D341Med (cell line): ENCODE results near the gene SPTLC1.
"Not testable (repeated sequence)": the region's sequence is repeated elsewhere in the genome, so short reads cannot be mapped to it uniquely, and the experiment has no call there.

Experiments used
- DNase-seq: peaks from one replicate; pipeline ENCODE4 v3.0.0; 2012; ENCODE audit warnings: low spot score

Gene SPTLC1

DNA sequence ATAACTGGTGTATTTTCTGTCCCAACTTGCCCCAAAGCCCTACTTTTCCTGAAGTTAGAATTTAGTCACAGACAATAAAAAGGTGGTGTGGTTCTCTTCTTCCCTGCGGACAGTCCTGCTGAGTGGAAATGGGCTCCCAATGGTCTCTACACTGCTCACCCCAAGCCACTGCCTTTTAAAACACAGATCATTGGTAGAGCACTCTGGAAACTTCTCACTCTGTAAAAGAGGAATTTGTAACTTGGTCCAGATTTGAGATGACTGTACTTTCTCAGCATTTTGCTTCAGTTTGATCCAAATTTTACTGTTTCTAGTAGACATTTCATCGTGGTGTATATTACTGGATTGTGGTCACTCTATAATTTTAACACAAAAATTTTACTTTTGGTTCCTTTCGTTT is 84.8 kb downstream of the SPTLC1 start:
- DNase-seq = no peak

DNA sequence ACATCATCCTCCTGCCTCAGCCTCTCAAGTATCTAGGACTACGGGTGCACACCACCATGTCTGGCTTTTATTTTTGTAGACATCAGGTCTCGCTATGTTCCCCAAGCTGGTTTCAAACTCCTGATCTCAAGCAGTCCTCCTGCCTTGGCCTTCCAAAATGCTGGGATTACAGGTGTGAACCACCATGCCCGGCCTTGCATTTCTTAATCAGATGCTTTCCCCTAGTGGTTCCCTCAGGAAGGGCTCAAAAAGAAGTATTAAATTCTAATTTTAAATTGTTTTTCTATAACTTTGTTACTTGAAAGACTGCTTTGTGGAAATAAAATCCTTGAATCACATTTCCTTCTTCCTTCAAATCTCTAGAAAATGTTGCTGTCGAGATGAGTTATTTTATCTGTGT is 85.7 kb downstream of the SPTLC1 start:
- no peak for DNase-seq

- DNase-seq = no peak
Observed at GRCh38 chr9:92026206-92027002, 88.8 kb downstream of the SPTLC1 start.

DNA sequence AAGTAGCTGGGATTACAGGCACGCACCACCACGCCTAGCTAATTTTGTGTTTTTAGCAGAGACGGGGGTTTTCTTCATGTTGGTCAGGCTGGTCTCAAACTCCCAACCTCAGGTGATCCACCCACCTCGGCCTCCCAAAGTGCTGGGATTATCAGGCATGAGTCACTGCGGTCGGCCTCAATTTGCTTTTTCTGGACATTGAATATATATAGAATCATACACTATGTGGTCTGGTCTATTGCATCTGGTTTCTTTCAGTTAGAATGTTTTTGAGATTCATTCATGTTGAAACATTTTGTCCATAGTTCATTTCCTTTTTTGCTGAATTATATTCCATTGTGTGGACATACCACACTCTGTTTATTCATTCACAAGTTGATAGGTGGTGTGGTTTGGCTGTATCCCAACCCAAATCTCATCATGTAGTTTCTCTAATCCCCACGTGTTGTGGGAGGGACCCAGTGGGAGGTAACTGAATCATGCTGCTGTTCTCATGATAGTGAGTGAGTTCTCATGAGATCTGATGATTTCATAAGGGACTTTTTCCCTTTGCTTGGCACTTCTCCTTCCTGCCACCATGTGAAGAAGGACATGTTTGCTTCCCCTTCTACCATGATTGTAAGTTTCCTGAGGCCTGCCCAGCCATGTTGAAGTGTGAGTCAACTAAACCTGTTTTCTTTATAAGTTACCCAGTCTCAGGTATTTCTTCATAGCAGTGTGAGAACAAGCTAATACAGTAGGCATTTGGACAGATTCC is 93.2 kb downstream of the SPTLC1 start:
- not testable (repeated sequence) for DNase-seq

GRCh38 chr9:92019658-92020057 is 95.6 kb downstream of the SPTLC1 start:
- no peak for DNase-seq

DNA sequence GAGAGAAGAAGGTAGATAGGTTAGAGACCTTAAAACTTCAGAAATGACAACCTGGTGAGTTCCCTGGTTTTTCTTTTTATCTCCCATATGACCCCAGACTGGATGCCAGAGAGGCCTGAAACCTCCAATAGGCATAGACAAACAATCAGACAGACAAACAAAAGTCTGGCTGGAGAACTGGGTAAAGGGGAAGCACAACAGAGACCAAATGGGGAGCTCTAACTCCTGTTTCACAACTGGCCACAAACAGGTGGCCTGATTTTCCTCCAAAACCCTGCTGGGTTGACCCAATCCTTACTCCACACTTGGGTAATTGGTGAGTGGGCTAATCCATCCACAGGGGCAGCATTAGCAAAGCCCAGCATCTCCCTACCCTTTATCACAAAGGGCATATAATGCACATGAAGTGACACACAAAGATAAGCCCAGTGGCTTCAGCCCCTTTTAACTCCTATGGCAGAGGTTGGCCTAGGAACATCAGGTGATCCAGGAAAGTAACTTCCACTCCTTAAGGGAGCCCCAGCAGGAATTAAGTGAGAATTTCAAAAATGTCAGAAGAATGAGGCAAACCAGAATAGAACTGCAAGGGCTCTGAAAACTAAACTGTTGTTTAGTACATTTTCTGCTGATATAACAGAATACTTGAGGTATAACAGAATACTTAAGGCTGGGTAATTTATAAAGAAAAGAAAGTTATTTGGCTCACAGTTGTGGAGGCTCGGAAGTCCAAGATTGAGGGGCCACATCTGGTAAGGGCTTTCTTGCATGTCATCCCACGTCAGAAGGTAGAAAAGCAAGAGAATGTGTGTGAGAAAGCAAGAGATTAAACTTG is 104.3 kb downstream of the SPTLC1 start:
- no peak for DNase-seq

DNA sequence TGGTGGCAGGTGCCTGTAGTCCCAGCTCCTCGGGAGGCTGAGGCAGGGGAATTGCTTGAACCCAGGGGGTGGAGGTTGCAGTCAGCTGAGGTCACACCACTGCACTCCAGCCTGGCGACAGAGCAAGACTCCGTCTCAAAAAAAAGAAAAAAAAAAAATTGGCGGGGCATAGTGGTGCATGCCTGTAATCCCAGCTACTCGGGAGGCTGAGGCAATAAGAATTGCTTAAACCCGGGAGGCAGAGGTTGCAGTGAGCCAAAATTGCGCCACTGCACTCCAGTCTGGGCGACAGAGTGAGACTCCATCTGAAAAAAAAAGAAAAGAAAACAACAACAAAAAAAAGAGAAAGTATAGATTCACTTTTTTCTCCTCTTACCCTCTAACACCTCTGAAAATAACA is 105.0 kb downstream of the SPTLC1 start:
- DNase-seq = not testable (repeated sequence)

GRCh38 chr9:92008041-92008440 is 107.2 kb downstream of the SPTLC1 start:
- DNase-seq = no peak

GRCh38 chr9:92004045-92004392 is 111.2 kb downstream of the SPTLC1 start:
- no peak for DNase-seq

- no peak for DNase-seq
Observed at GRCh38 chr9:92003308-92004044, 111.7 kb downstream of the SPTLC1 start.

- DNase-seq = not testable (repeated sequence)
Observed at GRCh38 chr9:92001948-92002347, 113.3 kb downstream of the SPTLC1 start.

GRCh38 chr9:92001244-92001643 is 114.0 kb downstream of the SPTLC1 start:
- no peak for DNase-seq

GRCh38 chr9:91995000-91995655 is 120.1 kb downstream of the SPTLC1 start:
- DNase-seq = no peak

DNA sequence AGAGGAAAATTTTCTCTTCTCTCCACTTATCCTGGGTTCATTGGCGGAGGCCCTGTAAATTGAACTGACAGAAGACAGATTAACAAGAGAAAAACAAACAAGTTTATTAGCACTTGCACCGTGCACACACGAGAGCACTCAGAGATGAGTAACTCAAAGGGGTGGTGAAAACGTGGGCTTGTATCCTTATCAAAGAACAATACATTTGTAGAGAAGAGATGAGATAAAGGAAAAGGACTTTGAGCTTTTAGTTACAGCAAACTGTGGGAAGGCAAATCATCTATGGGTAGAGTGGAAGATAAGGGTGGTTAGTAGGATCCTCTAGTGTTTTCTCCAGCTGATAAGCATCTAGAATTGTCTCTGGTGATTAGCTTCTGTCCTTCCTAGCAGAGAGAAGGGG is 120.8 kb downstream of the SPTLC1 start:
- DNase-seq = no peak

DNA sequence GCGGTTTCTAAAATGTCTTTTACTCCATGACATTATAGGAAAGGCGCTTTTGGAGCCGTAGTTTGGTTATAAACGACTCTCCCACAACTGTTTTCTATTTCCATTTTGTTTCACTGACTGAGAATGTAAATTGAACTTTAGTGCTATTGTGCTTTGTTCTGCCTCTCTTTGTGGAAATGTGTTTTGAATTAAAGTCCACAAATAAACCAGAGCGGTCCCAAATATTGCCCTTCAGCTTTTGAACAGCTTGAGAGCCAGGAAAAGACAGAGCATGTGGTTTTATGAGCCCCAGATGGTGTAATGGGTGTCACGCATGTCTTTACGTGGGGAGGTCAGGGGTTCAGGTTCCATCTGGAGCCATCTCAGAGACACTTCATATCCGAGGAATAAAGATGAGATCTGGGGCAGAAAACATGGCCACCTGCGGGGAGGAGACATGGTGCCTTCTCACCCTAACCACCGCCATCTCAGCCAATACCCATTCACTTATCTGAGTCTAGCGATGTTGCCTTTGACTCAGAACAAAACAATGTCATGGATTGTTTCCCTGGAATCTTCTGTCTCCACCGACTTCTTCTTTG is 122.7 kb downstream of the SPTLC1 start:
- DNase-seq = no peak

GRCh38 chr9:91991721-91992341 is 123.4 kb downstream of the SPTLC1 start:
- no peak for DNase-seq

GRCh38 chr9:91986248-91986647 is 129.0 kb downstream of the SPTLC1 start:
- no peak for DNase-seq

DNA sequence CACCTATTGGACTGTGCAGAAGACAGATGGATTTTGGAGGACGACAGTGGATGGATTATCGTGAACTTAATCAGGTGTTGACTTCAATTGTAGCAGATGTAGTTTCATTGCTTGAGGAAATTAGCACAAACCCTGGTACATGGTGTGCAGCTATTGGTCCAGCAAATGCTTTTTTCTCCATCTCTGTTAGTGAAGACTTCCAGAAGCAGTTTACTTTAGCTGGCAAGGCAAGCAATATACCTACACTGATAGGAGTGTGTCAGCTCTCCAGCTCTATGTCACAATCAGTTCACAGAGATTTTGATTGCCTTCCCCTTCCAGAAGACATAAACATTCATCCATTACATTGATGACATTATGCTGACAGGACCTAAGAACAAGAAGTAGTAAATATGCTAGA is 129.5 kb downstream of the SPTLC1 start:
- DNase-seq = no peak
